ENCODE data around the gene POP7. TPM values are rescaled to one million over a fixed set of nuclear protein-coding genes. Genes with fewer than 3 reads are reported as not detected.

The POP7 gene
- total RNA-seq, 1 donor from 2014 or later, result 41.5 TPM

GRCh38 chr7:100679129-100679926 lies 26.6 kb upstream of the POP7 start:
- no peak for DNase-seq

DNA sequence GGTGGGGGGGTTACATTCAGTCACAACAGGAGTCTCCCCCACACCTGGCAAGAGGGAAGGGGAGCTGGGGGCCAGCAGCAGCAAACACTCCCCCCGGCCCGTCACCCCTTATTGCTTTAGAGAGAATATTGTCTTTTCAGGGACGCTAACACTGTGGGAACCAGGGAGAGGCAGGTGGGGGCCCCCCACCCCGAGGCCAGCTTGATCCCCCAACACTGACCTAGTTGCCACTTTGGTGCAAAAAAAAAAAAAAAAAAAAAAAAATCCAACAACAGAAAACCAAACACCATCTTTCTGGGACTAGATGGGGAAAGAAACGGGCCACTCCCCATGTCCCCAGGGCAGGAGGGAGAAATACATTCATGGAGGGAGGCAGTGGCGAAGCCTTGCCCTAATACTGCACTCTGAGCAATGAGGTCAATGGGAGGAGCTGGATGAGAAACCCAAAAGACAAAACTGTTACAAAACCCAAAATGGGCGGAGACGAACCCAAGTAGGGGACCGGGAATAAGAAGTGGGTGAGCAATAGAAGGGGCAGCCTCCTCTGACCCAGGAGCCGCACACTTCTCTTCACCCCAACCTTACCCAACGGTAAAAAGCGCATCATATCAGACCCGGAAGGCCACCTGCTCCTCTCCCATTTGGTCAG lies 25.9 kb upstream of the POP7 start:
- no peak for DNase-seq

DNA sequence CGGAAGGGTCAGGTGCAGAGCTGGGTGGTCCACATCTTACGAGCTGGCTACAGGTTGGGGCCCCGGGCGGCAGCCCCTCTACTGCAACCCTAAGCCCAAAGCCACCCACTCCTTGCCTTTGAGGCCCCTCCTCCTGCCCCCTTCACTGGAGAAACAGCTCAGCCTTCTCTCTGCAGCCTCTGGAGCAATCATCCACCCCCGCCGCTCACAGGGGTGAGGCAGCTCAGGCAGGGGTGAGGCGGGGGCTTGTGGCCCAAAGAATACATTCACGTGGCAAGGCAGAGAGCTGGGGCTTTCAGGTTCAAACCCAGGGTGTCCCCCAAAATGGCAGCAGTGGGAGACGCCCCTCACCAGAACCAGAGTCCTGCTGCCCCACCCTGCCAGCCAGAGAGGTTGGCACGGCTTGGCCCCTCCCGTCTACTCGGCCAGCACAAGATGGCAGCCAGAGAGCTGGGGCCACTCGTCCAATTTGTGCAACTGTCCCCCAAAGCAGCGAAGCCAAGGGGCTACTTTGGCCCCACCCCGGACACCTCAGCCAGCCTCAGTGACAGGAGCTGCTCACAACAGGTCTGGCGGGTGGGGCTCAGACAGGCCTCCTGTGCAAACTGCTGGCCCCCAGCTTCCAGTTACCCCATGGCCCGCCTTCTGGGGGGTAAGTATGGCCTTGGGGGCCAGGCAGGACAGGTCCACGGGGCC lies 25.2 kb upstream of the POP7 start:
- no peak for DNase-seq

GRCh38 chr7:100681491-100682227 lies 24.3 kb upstream of the POP7 start:
- no peak for DNase-seq

DNA sequence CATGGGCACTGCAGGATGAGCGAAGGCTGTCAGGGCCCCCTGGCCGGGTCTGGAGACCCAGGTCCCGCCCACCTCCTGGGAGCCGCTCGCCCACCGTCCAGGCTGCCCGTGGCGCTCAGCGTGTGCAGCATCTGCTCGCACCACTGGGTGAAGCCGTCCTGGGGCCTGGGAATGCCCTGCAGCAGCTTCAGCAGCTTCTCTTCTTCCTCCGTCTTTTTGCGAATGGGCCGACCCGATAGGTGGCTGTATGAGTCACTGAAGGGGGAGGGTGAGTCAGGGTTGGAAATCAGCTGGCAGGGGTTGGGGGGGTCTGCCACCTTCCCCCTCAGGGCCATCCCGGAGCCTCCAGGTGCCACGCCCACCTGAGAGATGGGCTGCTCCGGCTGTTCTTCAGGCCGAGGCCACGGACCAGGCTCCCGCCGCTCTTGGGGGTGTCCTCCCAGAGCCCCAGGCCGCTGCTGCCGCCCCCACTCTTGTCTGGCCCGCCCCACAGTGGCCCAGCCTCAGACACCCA lies 23.6 kb upstream of the POP7 start:
- no peak for DNase-seq

DNA sequence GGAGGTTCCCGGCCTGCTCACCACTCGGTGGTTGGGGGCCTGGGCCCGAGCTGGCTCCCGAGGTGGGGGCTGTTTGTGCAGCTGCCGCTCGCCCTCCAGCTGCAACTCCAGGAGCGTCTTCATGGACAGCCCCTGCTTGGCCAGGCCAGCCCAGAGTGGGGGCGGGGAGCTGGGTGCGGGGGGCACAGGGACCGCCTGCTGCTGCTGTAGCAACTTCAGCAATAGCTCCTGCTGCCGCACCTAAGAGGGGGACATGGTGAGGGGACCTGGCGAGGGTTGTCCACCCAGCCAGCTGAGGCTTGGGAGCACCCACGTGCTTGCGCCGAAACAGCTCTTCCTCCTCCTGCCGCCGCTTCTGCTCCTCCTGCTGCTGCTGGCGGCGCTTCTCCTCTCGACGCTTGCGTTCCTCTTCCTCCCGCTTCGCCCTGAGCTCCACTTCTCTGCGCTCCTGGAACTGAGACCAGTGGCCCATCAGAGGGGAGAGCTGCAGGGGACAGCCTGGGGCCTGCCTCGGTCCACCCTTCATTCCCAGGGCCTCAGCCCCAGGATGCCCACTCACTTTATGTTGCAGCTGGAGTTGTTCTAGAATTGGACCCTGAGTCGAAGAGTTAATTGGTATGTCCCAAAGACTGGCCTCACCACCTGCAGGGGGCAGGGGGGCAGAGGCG lies 22.8 kb upstream of the POP7 start:
- DNase-seq, result no peak

GRCh38 chr7:100683659-100684533 lies 22.0 kb upstream of the POP7 start:
- DNase-seq, result no peak

DNA sequence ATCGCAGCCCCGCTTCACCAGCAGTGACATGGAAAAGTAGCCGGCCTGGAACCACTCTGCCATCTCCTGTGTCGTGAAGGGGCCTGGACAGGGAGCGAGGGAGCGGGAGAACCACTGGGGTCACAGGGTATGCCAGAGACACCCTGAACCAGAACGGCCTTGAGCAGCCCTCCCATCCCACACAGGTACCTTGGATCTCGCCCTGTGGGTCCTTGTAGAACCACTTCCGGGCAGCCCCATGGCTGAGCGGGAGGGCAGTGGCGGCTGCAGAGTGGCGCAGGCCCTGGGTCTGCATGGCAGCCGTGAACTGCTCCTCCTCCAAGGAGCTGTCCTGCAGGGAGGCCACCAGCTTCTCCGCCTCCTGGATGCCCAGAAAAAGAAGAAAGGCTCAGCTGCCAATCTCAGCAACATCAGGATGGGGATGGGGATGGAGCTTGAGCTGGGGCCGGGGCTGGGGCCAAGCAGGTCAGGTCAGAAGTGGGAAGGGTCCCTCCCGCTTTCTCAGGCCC lies 21.3 kb upstream of the POP7 start:
- no peak for DNase-seq

- DNase-seq, result no peak
These were observed 20.8 kb upstream of the POP7 start for GRCh38 chr7:100685049-100685605.

DNA sequence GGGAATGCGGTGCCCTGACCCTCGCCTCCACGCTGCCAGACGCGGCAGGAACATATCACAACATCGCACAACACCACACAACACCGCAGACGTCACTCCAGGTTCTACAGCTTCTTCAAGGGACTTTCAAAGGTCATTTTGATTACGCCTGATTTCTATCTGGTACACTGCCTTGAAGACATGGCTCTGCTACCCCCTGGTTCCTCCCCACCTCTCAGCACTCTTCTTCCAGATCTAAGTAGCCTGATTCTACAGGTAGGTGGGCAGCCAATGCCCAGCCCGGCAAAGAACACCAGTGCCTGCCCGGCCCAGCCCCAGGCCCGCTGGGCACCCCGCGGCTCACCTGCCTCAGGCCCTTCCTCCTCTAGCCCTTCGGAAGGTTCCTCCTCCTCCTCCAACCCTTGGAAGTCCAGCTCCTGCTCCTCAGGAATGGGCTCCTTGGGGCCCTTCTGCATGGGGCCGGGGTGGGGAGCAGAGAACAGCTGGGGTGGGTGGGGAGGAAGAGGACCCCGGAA lies 20.2 kb upstream of the POP7 start:
- no peak for DNase-seq

DNA sequence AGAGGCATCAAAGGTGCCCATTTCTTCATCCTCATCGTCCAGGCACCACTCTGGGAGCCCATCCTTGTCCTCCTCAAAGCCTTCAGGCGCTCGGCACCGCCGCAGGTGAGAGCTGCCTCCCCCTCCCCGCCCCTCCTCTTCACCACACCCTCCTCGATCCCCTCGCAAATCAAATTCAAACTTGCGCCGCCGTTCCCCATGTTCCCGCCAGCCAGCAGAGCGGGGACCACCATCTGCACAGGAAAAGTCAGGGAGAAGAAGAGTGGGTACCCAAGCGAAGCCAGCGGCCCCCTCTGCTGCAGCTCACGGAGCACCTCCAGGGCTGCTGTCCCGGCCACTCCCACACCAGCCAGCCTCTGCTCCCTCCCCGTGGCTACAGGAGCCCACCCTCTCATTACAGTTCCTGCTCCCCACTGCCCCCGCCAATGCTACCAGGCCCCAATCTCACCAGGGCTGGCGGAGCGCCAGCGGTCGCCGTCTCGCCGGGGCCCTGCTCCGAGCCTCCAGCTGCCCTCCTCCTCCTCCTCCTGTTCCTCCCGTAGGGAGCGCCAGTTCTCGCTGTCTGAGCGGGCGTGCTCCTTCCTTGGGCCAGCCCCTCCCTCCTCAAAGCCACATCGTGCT lies 19.6 kb upstream of the POP7 start:
- no peak for DNase-seq

DNA sequence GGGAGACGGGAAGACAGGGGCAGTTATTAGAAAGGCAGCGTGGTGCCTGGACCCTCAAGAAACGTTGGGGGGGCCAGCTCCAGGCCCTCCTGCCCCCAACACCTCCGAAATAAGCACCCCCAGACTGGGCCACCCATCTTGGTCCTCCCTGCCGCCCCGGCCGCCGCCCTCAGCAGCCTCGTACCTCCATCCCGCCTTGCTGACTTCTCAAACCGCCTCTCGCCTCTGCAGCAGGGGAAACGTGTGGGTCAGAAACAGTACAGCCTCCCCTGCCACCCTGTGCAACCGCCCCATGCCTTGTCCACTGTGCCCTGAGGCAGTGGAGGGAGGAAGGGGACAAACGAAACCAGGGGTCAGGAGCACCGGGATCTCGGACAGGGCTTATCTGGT lies 19.1 kb upstream of the POP7 start:
- no peak for DNase-seq

GRCh38 chr7:100687261-100687660 lies 18.7 kb upstream of the POP7 start:
- no peak for DNase-seq

DNA sequence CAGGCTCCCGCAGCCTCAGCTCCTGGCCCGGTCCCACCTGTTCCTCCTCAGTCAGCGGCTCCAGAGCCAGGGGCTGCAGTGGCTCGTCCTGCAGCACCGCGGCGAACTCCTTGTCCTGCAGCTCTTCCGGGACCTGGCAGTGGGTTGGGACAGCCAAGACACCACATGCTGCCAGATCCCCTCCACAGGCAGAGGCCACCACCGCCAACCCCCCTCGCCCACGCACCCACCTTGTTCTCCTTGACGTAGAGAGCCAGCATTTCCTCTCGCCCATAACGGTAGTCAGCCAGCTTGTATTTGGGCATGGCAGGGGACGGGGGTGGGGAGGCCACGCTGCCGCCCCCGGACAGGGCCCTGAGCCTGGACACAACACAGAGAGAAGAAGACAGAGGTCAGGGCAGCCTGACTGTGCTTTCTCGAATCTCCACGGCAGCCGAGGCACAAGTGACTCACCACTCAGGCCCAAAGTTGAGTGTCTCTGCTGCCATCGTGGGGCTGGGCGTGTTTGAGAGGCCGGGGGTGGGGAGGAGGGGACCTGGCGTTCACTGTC lies 18.1 kb upstream of the POP7 start:
- DNase-seq, result no peak

GRCh38 chr7:100688326-100688860 lies 17.5 kb upstream of the POP7 start:
- no peak for DNase-seq

DNA sequence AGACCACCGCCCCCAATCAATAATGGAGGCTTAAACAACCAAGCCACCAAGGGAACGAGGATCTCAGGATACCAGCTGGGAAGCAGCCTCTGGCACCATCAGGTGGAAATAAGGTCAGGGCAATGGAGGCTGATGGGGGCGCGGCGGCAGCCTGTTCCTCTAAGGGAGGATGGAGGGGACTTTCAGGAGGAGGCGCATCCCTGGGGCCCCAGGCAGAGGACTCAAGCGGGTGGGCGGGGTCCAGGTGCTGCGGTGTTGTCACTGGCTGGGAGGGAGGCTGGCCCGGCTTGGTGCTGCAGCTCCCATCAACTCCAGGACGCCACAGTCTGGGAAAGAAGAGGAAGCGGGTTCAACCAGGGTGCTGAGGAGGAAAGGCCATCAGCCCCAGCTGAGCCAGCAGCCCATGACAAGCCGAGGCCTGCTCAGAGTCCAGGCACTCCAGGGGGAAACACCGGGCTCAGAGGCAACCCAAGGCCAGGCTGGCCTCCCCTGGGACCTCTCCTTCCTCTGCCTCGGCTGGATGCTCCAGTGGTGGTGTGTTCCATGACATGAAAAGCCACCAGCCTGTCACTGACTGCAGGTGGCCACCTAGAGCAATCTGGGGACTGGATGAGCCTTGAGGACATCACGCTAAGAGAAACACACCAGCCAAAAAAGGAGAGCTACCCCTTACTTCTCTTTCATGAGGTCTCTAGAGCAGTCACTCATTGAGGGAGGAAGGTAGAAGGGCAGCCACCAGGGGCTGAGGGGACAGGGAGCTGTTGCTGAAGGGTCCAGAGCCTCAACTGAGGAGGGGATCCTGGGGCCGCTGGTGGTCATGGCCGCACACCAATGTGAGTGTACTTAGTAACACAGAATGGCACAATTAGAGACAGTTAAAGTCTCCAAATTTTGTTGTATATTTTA lies 16.4 kb upstream of the POP7 start:
- no peak for DNase-seq

DNA sequence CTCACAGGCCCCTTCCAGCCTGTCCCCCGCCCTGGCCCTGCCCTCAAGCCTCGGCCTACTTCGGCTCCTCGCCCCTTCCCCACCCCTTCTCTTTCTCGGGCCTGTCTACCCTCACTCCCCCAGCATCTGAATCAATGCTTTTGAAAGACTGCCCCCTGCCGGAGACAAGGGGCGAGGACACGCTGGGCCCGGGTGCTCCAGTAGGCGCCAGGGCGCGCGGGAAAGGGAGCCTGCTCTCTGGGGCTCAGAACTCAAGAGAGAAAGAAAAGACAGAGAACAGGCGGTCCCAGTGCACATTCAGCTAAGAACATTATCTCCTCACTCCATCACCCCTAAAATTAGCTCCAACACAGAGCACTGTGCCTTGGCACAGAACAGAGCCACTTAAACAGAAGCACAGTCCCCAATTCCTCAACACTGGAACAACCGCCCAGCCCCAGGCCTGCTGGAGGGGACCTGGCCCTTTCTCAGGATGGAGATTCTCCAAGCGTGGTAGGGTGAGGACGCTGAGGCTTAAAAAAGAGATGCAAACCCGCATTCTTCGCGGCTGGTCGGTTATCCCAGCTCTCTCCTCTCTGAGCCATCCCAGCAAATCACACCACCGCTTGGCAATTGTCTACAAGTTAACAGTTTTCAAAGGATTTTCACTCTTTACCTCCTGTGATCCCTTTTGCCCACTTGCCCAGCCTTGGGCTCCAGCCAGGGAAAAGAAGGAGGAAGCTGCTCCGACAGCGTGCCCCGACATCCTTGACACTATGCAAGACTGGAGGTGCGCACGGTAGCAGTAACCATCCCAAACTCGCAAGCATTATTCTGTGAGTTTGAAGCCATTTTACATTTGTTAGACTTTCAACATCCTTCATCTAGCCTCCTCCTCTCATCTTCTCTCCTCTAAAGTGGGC lies 14.0 kb upstream of the POP7 start:
- DNase-seq, result peak; percentile 73
